ENCODE measurements around the gene CCDC97. TPM values are rescaled to one million over a fixed set of nuclear protein-coding genes. Genes with fewer than 3 reads are reported as not detected.
A peak's percentile ranks its signal among the peaks of the same experiment; 100 is the strongest.

CCDC97 gene
- total RNA-seq, 1 donor from 2014 or later, result 31.9 TPM

GRCh38 chr19:41309180-41310032 is 566 bp upstream of the CCDC97 start:
- peak overlapping the region; percentile 96 for H3K27ac ChIP-seq
- H3K36me3 ChIP-seq, result peaks cover 56% of the 10 kb centered on the region
- peaks cover 40% of the 10 kb centered on the region for H3K4me1 ChIP-seq
- no peaks in the 10 kb centered on the region for H3K9me3 ChIP-seq
- no peak for TF ChIP-seq CTCF (IDR thresholded peaks at IDR 0.05)
- peak overlapping the region; percentile 66 for H3K4me3 ChIP-seq
- peak; percentile 3 for ATAC-seq
- intact Hi-C loops (cut with DNase I), result no loop called here
- no peaks in the 10 kb centered on the region for H3K27me3 ChIP-seq
- DNase-seq, result no peak

GRCh38 chr19:41311072-41311471 is 1.1 kb downstream of the CCDC97 start:
- TF ChIP-seq CTCF (IDR thresholded peaks at IDR 0.05), result no peak
- Histone ChIP-seq H3K4me3 (peak overlapping the region; percentile 66), H3K27ac (peak overlapping the region; percentile 96), H3K36me3 (peaks cover 56% of the 10 kb centered on the region), H3K4me1 (peaks cover 37% of the 10 kb centered on the region), H3K27me3 (no peaks in the 10 kb centered on the region), H3K9me3 (no peaks in the 10 kb centered on the region)
- ATAC-seq (no peak), DNase-seq (no peak)
- intact Hi-C loops (cut with DNase I), result no loop called here

- Histone ChIP-seq H3K27me3 (no peaks in the 10 kb centered on the region), H3K9me3 (no peaks in the 10 kb centered on the region), H3K4me3 (no peak overlapping the region), H3K36me3 (peaks cover 56% of the 10 kb centered on the region), H3K4me1 (peaks cover 37% of the 10 kb centered on the region), H3K27ac (no peak overlapping the region)
- no peak for TF ChIP-seq CTCF (IDR thresholded peaks at IDR 0.05)
- ATAC-seq, result no peak
- intact Hi-C loops (cut with DNase I), result no loop called here
- DNase-seq, result no peak
These were observed 1.6 kb downstream of the CCDC97 start for GRCh38 chr19:41311613-41312012.

- Histone ChIP-seq H3K4me3 (no peak overlapping the region), H3K36me3 (peaks cover 82% of the 10 kb centered on the region), H3K27me3 (no peaks in the 10 kb centered on the region), H3K9me3 (no peaks in the 10 kb centered on the region), H3K4me1 (peaks cover 4% of the 10 kb centered on the region), H3K27ac (no peak overlapping the region)
- no peak for TF ChIP-seq CTCF (IDR thresholded peaks at IDR 0.05)
- ATAC-seq (no peak), DNase-seq (no peak)
- intact Hi-C loops (cut with DNase I), result no loop called here
These were observed 6.4 kb downstream of the CCDC97 start for GRCh38 chr19:41316306-41316920.

- no peak for ATAC-seq
- H3K4me1 ChIP-seq, result peaks cover 23% of the 10 kb centered on the region
- intact Hi-C loops (cut with DNase I), result no loop called here
- no peaks in the 10 kb centered on the region for H3K27me3 ChIP-seq
- H3K27ac ChIP-seq, result no peak overlapping the region
- no peak for TF ChIP-seq CTCF (IDR thresholded peaks at IDR 0.05)
- DNase-seq, result no peak
- H3K9me3 ChIP-seq, result no peaks in the 10 kb centered on the region
- peaks cover 66% of the 10 kb centered on the region for H3K36me3 ChIP-seq
- no peak overlapping the region for H3K4me3 ChIP-seq
These were observed 8.9 kb downstream of the CCDC97 start for GRCh38 chr19:41318696-41319499.
